GM23248 (cell line): Measurements from ENCODE around the gene EME1.

Experiments
- EZH2 ChIP-seq: fragments of 200-600 bp; sonication (generic); IDR thresholded peaks from 2 replicates; pipeline ENCODE4 v1.6.1; 2018; ENCODE audit warnings: antibody characterized with exemption, mild to moderate bottlenecking; ENCODE audit not compliant: insufficient read depth, poor library complexity, severe bottlenecking
- EZH2phosphoT487 ChIP-seq: fragments of 200-600 bp; sonication (generic); IDR thresholded peaks from 2 replicates; pipeline ENCODE4 v1.6.1; 2018; ENCODE audit warnings: antibody characterized with exemption, moderate library complexity, mild to moderate bottlenecking, low read depth; ENCODE audit not compliant: insufficient read depth

- TF ChIP-seq EZH2phosphoT487 (no peak), EZH2 (no peak)
Observed at GRCh38 chr17:50425682-50426471, 52.8 kb downstream of the EME1 start, which contains the start of gene ACSF2.
